Stomach (tissue), 4 donors: ENCODE data around the gene TDRD12.

Experiments used
- EP300 ChIP-seq: sonication (generic); formaldehyde crosslinking; IDR thresholded peaks from one replicate; pipeline ENCODE4 v1.6.1; 2017; ENCODE audit warnings: antibody characterized with exemption
- POLR2A ChIP-seq, 4 donors: fragments of 450-650 bp; IDR thresholded peaks; one replicate each; pipeline ENCODE4 v1.6.1; 2016; ENCODE audit warnings: antibody characterized with exemption in 4 of 4, control low read depth in 2 of 4, mild to moderate bottlenecking in 1 of 4, moderate library complexity in 1 of 4
- POLR2AphosphoS5 ChIP-seq, 3 donors: sonication (generic); formaldehyde crosslinking; IDR thresholded peaks; one replicate each; pipeline ENCODE4 v1.6.1; 2016; ENCODE audit warnings: antibody characterized with exemption in 3 of 3
- TF ChIP-seq, protein P1 (sequence below), 7 experiments: fragments of 450-650 bp in 4 of 7; fragments of 200-600 bp in 3 of 7; sonication (generic) in 3 of 7; IDR thresholded peaks; one replicate each; pipeline ENCODE4 v1.5.1; 2016 to 2019; ENCODE audit warnings: antibody characterized with exemption in 7 of 7, control low read depth in 2 of 7, mild to moderate bottlenecking in 1 of 7

DNA sequence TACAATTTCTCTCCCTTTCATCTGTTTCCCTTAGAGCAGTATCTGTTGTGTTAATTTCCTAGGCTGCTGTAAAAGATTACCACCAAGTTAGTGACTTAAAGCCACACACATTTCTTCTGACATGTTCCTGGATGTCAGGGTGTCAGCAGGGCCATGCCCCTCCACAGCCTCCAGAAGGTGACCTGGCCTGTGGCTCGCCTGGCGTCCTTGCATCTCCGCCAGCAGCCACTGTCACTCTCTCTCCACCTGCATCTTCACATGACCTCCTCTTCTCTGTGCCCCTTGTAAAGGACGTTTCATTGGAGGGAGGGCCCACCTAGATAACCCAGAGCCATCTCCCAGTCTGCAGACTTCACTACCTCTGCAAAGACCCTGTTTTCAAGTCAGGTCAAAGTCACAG lies 88.7 kb downstream of the TDRD12 start:
- TF ChIP-seq, protein P1, sequence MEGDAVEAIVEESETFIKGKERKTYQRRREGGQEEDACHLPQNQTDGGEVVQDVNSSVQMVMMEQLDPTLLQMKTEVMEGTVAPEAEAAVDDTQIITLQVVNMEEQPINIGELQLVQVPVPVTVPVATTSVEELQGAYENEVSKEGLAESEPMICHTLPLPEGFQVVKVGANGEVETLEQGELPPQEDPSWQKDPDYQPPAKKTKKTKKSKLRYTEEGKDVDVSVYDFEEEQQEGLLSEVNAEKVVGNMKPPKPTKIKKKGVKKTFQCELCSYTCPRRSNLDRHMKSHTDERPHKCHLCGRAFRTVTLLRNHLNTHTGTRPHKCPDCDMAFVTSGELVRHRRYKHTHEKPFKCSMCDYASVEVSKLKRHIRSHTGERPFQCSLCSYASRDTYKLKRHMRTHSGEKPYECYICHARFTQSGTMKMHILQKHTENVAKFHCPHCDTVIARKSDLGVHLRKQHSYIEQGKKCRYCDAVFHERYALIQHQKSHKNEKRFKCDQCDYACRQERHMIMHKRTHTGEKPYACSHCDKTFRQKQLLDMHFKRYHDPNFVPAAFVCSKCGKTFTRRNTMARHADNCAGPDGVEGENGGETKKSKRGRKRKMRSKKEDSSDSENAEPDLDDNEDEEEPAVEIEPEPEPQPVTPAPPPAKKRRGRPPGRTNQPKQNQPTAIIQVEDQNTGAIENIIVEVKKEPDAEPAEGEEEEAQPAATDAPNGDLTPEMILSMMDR (IDR thresholded peaks at IDR 0.05) = no peak
- TF ChIP-seq POLR2AphosphoS5 (IDR thresholded peaks at IDR 0.05) (no peak), POLR2A (IDR thresholded peaks at IDR 0.05) (no peak), EP300 (no peak)
